GOT3 (cell line): ENCODE measurements around the gene KCNN3.

Experiments used
- DNase-seq: peaks from one replicate; lab custom pipeline; 2025; ENCODE audit warnings: mixed read lengths; lab: John Stamatoyannopoulos, UW

The KCNN3 gene

DNA sequence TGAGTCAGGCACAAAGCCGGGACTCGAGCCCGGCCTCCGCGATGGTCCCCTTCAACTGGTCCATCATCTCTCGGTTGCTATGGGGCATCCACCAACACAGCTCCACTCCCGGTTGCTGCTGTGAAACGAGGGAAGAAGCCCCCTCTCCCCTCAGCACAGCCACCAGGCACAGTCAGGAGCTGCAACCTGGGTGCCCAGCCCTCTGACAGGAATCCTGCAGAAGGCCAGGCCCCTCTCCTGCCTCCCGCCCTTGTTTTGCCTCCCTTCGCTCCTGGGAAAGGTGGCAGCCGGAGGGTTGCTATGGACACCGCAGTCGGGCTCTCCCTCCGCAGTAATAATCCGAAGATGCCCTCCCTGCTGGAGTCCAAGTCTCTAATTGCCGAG is 8.9 kb upstream of the KCNN3 start:
- no peak for DNase-seq

DNA sequence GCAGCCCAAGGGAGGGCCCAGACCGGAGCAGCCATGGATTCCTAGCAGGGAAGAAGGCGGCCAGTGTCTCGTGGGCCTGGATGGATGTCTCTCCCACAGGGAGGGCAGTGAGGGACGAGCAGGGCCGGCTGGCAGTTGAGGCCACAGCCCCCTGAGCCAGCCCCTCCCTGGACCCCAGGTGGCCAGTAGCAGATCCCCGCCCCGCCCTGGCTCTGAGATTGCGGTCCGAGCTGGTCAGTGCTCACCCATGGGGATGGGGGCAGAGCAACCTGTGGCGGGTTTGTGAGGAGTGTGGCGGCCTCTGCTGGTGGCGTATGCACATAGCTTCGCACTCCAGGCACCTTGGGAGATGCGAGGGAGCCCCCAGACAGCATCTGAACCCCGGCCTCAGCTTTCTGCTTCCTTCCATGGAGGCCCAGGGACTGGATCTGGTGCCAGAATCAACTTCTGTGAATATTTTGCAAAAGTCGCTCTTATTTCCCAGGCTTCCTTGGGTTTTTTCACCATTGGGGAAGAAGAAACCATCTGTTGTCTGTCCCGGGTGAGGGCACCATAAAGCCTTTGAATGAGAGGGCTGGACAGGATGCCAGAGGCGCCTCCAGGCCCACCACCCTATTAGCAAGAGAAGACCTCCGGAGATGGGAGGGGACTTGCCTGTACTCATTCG is 8.4 kb upstream of the KCNN3 start:
- peak; percentile 47 for DNase-seq

DNA sequence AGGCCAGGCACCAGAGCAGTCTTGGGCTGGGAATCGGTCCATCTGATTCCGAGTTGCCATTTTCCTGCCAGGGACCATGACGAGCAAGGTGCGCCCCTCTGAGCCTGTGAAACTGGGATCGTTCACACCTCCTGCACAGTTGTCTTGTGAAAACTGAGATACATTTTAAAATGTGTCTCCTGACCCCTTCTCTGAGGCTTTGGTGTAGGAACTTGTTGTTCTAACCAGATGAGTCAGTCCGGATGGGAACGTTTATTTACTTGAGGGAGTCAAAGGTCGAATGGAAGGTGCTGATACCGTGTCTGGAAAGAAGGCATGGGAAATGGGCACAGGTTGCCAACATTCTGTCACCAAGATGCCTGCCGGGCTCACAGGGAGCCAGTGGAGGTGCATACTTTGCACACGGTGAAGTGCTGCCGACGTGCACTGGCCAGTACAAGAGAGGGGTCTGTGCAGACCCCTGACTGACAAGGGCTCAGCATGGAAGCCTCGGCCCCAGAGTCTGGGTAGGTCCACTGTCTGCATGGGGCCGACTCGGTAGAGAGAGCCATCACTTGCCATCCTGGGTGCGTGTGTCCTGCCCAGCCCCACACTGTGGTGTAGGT is 7.4 kb upstream of the KCNN3 start:
- DNase-seq = no peak

DNA sequence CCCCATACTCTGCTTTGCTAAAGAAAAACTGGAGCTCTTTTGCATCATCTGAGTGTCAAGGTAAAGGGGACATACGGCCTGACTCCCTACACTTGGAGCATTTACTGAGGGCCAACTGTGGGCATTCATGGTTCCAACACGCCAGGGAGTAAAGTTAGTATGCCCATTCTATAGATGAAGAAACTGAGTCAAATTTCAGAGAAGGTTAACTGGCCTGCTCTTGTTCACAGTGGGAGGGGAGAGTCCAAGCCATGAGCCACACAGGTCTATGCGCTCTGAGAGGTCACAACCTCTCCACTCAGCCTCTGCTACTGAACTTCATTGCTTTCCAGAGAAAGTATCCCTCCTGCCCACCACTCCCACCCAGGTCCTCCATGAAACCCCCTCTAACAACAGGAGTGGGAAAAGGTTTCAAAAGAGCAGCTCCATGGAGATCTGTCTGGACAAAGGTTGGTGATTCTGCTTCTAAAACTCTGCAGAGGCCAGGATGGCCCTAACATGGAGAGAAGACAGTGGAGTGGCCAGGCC is 6.8 kb upstream of the KCNN3 start:
- no peak for DNase-seq

DNA sequence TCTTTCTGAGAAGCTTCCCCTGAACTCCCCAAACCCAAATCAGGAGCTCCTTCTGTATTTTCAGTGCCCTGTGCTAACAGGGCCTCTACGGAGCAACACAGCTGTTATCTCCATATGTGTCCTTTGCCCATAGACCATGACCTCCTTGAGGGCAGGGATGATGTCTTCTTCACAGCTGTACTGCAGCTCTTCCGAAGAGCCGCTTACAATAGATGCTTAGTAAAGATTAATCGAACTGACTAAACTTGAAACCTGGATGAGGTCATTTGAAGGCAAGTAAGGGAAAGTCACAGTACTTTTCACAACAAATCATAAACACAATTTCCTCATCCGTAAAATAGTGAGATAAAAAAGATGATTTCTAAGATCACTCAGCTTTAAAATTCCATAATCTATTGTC is 4.4 kb upstream of the KCNN3 start:
- DNase-seq = no peak

DNA sequence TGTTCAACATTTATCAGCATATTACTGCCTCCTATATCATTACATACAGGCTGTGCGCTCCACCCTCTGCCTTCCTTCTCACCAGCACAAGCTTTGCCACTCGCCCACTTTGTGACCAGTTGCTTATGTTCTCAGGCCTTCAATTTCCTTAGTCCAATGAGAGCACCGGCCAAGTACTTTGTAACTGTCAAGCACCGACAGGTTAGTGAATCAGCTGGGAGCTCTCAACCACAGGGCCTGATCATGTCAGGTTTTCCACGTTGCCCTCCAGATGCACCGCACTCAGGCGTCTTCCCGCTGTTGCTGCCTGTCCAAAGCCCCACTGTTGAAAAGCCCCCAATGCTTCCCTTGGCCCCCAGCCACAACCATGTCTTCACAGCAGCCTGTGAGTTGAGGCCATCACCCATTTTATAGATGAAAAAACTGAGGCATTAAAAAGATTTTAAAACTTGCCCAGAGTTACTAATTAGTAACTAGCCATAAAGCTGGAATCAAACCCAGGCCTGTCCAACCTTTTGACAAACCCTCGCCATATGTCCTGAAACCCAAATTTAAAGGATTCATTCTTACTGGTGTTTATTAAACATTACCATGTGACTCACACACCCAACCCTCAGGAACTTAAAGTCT is 3.4 kb upstream of the KCNN3 start:
- DNase-seq = no peak

DNA sequence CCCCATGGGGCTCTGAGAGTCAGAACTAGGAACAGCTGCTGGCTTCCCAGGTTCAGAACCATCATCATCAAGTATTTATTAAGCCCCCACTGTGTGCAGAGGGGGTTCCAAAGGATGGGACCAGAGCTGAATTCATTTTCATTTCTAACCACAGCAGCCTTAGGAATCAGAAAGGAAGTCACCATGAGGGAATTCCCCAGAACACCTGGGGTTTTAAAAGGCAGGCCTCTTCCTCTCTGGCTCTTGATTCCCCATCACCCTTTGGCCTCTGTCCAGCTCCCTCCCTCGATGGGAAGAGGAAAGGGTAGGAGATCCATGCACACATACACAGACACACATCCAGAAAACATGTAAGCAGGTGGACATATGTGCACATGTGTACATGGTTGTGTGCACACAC is 1.3 kb upstream of the KCNN3 start:
- no peak for DNase-seq

DNA sequence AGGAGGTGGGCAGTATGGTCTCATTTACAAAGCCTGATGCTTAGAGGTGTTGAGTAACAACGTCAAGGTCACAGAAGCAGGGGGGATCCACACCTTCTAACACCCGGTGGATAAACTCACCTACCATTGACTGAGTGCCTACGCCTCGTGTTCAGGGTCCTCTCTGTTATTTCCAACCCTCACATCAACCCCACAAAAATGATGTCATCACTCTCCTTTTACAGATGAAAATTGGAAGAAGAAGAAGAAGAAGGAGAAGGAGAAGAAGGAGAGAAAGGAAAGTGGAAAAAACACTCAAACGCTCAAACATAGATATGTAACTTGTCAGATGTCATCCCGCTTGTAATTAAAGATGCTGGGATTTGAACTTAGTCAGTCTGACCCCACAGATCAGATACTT is 653 bp upstream of the KCNN3 start:
- DNase-seq = no peak

DNA sequence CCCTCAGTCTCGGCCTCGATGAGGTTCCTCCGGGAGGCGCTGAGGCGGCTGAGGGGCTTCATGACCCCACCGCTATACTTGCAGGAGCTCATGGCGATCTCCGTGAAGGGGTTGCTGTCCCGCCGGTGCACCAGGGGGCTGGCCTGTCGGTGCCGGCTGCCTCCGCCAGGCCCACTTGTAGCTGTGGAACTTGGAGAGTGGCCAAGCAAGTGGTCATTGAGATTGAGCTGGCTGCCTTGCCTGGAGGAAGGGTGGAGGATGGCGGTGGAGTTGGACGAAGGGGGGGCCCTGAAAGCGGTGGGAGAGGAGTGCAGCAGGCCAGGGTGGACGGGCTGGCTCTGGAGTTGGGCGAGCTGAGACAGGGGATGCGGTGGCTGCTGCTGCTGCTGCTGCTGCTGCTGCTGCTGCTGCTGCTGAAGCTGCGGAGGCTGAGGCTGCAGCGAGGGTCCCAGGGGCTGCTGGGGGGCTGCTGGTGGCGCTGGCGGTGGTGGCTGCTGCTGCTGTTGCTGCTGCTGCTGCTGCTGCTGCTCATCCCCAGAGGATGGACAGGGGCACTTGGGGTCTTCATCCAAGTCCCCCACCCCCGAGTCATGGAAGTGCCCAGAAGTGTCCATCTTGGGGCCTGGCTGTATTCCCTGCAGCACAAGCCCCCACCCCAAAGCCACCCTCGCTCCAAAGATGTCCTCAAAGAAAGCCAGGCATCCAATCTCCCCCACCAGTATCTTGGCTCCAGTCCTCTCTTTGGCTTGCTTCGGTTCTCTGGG is 548 bp downstream of the KCNN3 start:
- no peak for DNase-seq

DNA sequence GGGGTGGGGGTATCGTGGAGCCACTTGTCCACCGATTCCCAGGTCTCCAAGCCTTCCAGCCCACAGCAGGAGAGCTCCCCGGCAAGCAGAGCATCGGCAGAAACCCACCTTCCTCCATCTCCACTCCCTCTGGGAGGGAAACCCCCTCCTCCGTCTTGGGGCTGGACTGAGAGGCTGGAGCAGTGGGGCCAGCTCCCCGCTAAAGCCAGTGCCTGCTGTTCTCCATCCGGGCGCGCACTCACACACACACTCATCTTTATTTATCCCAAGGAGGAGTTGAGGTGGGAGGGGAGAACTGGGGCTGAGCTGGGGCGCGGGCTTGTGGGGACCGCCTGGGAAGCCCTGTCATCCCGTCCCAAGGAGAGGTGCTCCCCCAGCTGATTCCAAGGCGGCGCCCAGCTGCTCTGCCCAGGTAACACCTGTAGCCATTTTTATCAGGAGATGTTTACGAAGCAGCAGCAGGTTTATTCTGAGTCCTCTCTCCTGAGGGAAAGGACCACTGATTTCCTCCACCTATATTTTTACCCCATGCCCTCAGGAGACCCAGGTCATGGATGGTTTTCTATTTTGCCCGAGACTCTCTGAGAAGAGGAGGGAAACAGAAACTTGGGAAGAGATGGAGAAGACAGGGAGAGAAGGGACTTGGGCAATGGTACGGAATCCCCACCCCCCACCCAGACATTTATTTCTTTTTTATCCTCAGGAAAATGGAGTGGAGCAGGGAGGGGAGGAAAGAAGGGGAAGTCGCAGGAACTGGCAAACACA is 2.1 kb downstream of the KCNN3 start:
- no peak for DNase-seq

DNA sequence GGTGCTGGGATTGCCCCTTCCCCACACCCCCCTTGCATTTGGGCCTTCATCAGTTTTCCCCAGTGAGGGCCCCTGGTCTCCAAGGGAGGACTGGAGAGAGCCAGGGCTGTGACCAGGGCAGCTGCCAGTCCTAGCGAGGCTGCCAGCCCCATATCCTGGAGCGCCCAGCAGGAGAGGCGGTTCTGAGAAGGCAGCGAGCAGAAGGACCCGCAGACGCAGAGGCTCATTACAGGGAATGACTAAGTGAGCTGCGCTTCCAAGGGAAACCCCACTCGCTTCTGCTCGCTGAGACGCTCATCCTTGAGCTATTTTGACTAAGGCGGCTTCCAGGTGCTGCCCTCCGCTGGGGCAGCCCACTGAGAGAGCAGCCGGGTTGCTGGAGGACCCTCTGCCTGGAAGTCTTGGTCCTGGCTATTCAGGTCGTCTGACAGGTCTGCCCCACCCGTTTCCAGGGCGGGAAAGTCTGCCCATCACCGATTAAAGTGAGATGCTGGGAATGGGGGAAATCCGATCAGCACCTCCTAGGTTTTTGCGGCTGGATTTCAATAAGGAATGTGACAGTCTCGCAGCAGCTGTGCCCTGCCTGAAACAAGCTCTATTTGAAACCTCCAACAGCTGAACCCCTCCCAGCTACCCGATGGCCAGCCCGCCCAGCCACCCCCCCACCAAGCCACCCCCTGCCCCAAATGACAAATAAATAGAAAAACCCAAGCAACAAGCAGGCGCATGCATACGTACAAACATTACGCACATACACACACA is 2.8 kb downstream of the KCNN3 start:
- DNase-seq = no peak

DNA sequence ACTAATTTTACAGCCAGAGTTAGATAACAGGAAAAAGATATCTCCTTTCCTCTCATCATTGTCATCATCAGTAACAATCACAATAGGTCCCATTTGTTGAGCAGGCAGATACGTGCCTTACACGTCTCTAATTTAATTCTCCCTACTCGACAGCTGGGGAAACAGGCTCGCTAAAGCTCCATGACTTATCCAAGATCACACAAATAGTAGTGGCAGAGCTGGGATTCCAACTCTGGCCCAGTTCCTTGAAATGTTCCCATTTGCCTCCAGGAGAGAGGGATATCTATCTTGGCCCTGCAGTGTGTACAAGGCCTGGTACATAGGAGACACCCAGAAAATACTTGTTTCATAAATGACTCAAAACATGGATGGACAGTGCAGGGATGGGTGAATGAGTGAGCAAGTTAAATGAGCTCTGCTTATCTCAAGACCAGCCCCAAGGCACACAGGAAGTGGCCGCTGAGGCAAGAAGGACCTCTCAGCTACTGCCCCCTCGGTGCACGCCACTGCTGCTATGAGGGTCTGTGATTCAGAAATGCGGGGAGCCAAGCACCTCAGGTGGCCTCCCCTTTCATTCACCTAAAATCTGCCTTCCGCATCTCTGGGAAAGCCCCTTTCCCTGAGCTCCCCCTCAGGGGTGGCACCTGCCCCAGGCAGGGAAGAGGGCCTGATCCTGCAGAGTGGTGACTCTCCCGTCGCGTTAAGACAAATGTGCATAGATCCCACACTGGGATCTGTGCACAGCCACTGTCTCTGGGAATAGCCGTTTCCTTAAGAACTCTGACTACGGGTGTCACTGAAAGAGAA is 3.6 kb downstream of the KCNN3 start:
- DNase-seq = no peak

DNA sequence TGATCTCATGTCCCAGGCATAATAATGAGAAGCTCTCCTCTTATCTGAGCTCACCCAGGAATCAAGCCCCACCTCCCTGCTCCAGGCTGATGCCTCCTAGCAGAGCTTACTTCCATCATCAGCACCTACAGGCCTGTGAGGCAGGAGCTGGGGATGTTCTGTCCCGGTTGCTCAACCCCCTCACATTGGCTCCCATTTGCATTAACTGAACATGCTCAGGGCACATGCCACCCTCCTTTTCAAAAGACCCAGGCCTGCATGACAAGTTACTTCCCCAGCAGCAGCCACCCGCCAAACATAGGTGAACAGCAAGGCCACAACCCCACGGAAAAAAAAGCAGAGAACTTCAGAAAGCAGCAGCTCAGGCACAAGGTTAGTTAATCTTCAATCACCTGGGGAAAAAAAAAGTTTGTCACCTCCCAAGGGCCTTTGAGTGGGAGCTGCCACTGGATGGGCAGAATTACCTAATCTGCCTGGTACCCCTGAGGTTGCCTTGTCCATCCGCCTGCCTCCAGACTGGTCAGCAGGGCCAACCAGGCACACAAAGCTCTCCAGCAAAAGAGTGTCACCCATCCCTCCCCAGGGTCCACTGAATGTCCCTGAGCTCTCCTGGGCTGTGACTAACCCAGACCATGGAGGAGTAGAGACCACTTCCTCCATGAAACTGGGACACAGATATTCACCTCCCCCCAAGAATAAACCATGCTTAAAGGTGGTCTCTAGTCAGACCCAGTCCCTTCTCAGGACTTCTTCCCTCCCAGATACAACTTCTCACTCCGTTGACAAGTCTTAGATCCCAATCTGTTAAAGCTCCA is 4.4 kb downstream of the KCNN3 start:
- no peak for DNase-seq

DNA sequence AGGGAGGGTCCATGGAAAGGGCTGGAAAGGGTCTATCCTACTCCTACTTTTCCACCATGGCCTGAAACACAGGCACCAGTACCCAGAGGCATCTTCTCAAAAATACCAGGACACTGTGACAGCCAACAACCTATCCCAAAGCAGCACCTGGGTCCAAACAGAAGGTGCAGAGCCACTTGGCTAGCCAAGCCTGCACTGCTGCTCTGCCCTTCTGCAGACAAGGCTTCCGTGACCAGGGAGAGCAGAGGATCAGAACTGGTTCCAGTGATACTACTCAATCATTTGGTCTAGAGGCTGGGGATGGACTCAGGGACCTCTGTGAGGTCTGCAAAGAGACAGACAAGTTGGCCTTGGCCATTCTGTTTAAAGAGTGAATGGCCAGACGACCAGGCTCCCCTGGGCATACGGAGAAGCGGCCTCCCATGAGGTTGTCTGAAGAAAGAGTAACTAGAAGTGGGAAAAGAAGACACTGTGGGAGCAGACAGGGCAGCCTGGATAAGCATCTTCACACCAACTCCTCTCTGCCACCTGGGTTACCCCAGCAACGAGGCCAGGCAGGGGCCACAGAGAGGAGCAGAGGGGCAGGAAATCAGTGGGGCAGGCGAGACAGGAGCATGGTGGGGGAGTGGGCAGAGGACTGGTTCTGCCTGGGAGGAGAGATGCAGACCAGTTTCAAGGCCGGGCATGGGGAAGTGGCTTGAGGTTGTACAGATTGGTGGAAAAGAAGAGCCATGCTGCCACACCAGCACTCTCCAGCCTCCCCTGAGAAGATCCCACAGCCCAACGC is 5.7 kb downstream of the KCNN3 start:
- DNase-seq = no peak

DNA sequence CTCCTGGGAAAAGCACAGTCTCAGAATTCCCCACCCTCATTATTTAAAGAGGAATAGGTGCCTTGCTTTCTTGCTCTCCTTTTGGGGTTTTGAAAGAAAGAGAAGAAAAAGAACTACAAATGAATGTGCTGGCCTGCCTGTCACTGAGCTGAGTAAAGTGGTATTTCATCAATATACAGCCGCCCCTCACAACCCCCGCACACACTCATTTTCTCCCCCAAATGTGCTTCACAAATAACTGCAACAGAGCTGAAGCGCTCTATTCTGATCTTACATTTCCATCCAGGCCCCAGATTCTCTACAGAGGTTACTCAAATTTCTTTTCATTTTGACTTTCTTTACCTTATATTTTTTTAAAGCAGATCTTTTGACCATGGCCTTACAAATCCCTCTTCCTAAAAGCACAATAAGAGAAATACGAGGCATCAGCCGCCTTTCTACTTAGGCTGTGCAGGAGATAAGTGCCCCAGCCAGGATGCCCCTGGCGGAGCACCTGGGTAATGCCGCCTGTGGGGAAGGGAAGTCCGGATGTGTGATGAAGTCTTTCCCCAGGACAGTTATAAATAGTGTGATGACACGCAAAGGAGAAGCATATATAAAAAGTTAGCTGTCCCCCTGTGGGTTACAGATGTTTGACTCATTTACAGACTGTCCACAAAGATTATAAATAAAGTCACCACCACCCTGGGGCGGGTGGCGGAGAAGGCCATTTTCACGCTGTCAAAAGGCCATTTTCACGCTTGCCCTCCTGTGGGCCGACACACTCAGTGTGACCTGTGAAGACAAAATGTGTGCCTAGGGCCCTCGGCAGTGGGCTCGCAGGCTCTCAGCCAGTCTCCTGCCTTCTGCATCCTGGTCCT is 6.5 kb downstream of the KCNN3 start:
- DNase-seq = no peak

DNA sequence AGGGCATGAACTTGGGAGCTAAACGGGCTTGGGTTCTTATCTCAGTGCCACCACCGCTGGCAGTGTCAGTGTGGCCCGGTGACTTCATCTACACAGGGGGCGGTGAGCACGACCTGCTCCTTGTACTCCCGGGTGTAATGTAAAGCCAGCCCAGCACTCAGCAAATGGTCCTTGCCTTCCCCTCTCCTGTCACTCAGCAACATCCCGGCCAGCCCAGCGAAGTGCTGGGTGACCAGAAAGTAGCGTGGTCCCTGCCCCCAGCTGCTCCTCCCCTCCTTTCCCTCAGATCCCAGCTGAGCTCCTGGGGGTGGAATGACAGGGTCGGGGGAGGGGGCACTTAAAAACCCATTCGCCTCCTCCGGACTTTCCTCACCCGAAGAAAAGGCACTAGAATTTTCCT is 7.2 kb downstream of the KCNN3 start:
- no peak for DNase-seq

DNA sequence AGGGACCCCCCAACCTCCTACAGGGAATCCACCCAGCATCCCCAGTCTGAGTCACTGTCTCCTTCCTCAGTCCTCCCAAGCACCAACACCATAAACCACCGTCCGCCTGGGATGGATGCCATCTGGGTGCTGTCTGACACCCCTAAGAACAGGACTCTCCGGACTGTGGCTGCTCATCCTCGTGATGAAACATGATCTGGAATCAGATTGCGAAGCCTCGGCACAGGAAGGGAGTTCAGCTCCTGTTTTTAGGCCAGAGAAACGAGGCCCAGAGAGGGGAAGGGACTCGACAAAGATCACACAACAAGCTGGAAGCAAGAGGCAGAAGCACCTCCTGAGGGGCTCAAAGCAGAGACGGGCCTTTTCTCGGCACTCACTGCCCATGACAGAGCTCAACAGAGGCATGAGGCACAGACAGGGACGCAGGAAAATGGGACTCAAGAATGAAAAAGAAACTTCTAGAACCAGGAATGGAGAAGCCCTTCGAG is 8.4 kb downstream of the KCNN3 start:
- no peak for DNase-seq
